Endothelial cell of umbilical vein (primary cell): ENCODE measurements around the gene MAGEE1.

ENCODE experiments used
- CTCF ChIP-seq, 2 donors: IDR thresholded peaks; 1 replicate in 1 of 2; 2 replicates in 1 of 2; pipeline ENCODE4 v1.5.1; 2011; ENCODE audit warnings: low read length in 2 of 2, mild to moderate bottlenecking in 2 of 2, moderate library complexity in 2 of 2, control low read depth in 1 of 2, inconsistent platforms in 1 of 2, low read depth in 1 of 2; ENCODE audit not compliant: insufficient read depth in 1 of 2; ENCODE audit errors: extremely low read depth in 1 of 2
- EZH2 ChIP-seq: IDR thresholded peaks from 2 replicates; pipeline ENCODE4 v1.6.1; 2012; ENCODE audit warnings: borderline replicate concordance, low read depth, mild to moderate bottlenecking, moderate library complexity, low read length, inconsistent platforms; ENCODE audit not compliant: severe bottlenecking
- MAX ChIP-seq: IDR thresholded peaks from 2 replicates; pipeline ENCODE4 v1.6.1; 2011; ENCODE audit not compliant: insufficient read depth, insufficient read length
- POLR2A ChIP-seq: IDR thresholded peaks from 2 replicates; pipeline ENCODE4 v1.6.1; 2012; ENCODE audit warnings: low read depth, mild to moderate bottlenecking, control low read depth, low read length
- POLR2AphosphoS5 ChIP-seq: IDR thresholded peaks from 2 replicates; pipeline ENCODE4 v1.6.1; 2012; ENCODE audit warnings: low read depth, mild to moderate bottlenecking, control low read depth, low read length, moderate library complexity; ENCODE audit not compliant: insufficient read depth

- TF ChIP-seq CTCF (IDR thresholded peaks at IDR 0.05; ENCODE audit: extremely low read depth in 1 of 2, insufficient read depth in 1 of 2, low read depth in 1 of 2, low read length in 2 of 2) (no peak), EZH2 (no peak), POLR2A (no peak), POLR2AphosphoS5 (no peak), MAX (no peak)
These were observed at the start of gene MAGEE1 for GRCh38 chrX:76427560-76428242.
